Measurements from ENCODE around the gene PIGO. TPM values are rescaled to one million over a fixed set of nuclear protein-coding genes. Genes with fewer than 3 reads are reported as not detected.

PIGO gene
- polyA plus RNA-seq, 1 of the 3 experiments (the other 2 are of a cell fraction): 31.0 TPM

GRCh38 chr9:35116898-35117551 lies 20.6 kb upstream of the PIGO start:
- H3K4me3 ChIP-seq (ENCODE audit: low read depth in 2 of 2, low read length in 1 of 2): peak overlapping the region; percentile 76 to 85
- no peaks in the 10 kb centered on the region for H3K9me2 ChIP-seq
- peak; percentile 81 for DNase-seq
- H2AFZ ChIP-seq (ENCODE audit: low read depth): peak overlapping the region; percentile 92; the same call in 1 of the 2 replicates
- TF ChIP-seq SMC3 (IDR thresholded peaks at IDR 0.05; ENCODE audit: low read depth, low read length): peak; percentile 94
- no peak for TF ChIP-seq EP300 (IDR thresholded peaks at IDR 0.05; ENCODE audit: borderline replicate concordance in 1 of 2, low read depth in 1 of 2, low read length in 1 of 2)
- TF ChIP-seq CTCF (IDR thresholded peaks at IDR 0.05): peak; percentile 97
- TF ChIP-seq, protein P1, sequence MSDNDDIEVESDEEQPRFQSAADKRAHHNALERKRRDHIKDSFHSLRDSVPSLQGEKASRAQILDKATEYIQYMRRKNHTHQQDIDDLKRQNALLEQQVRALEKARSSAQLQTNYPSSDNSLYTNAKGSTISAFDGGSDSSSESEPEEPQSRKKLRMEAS (IDR thresholded peaks at IDR 0.05; ENCODE audit: low read depth): 0 out of 2 replicates have a peak, but pooled peaks have one; percentile 14
- TF ChIP-seq, protein P2, sequence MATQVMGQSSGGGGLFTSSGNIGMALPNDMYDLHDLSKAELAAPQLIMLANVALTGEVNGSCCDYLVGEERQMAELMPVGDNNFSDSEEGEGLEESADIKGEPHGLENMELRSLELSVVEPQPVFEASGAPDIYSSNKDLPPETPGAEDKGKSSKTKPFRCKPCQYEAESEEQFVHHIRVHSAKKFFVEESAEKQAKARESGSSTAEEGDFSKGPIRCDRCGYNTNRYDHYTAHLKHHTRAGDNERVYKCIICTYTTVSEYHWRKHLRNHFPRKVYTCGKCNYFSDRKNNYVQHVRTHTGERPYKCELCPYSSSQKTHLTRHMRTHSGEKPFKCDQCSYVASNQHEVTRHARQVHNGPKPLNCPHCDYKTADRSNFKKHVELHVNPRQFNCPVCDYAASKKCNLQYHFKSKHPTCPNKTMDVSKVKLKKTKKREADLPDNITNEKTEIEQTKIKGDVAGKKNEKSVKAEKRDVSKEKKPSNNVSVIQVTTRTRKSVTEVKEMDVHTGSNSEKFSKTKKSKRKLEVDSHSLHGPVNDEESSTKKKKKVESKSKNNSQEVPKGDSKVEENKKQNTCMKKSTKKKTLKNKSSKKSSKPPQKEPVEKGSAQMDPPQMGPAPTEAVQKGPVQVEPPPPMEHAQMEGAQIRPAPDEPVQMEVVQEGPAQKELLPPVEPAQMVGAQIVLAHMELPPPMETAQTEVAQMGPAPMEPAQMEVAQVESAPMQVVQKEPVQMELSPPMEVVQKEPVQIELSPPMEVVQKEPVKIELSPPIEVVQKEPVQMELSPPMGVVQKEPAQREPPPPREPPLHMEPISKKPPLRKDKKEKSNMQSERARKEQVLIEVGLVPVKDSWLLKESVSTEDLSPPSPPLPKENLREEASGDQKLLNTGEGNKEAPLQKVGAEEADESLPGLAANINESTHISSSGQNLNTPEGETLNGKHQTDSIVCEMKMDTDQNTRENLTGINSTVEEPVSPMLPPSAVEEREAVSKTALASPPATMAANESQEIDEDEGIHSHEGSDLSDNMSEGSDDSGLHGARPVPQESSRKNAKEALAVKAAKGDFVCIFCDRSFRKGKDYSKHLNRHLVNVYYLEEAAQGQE (IDR thresholded peaks at IDR 0.05; ENCODE audit: low read depth, low read length): no peak
- TF ChIP-seq SIN3A (IDR thresholded peaks at IDR 0.05; ENCODE audit: borderline replicate concordance, low read depth, low read length): 0 out of 2 replicates have a peak, but pooled peaks have one; percentile 41
- peak; percentile 93 for TF ChIP-seq RAD21 (IDR thresholded peaks at IDR 0.05; ENCODE audit: low read length)
- no peak for TF ChIP-seq USF2 (IDR thresholded peaks at IDR 0.05; ENCODE audit: borderline replicate concordance, low read depth, low read length)
- TF ChIP-seq, protein P3, sequence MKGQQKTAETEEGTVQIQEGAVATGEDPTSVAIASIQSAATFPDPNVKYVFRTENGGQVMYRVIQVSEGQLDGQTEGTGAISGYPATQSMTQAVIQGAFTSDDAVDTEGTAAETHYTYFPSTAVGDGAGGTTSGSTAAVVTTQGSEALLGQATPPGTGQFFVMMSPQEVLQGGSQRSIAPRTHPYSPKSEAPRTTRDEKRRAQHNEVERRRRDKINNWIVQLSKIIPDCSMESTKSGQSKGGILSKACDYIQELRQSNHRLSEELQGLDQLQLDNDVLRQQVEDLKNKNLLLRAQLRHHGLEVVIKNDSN (IDR thresholded peaks at IDR 0.05; ENCODE audit: borderline replicate concordance, low read depth): no peak
- no peak for TF ChIP-seq FOXM1 (IDR thresholded peaks at IDR 0.05; ENCODE audit: low read depth)
- 0 out of 2 replicates have a peak, but pooled peaks have one; percentile 23 for TF ChIP-seq RFX5 (IDR thresholded peaks at IDR 0.05; ENCODE audit: low read length)
- no peak for TF ChIP-seq TEAD4 (IDR thresholded peaks at IDR 0.05; ENCODE audit: borderline replicate concordance, insufficient read depth)
- TF ChIP-seq YY1 (IDR thresholded peaks at IDR 0.05; ENCODE audit: low read depth): no peak
- peak; percentile 64 for TF ChIP-seq TCF12 (IDR thresholded peaks at IDR 0.05)
- H3K79me2 ChIP-seq (ENCODE audit: insufficient read depth): peaks cover 26% of the 10 kb centered on the region
- H3F3A ChIP-seq (replicated peaks; ENCODE audit: insufficient read depth): peaks cover 39% of the 10 kb centered on the region
- H3K9me3 ChIP-seq: no peaks in the 10 kb centered on the region
- H3K36me3 ChIP-seq (replicated peaks in 1 of 2; ENCODE audit: control insufficient read depth in 1 of 2, insufficient read depth in 2 of 2, low read length in 1 of 2): peaks cover 0 to 5% of the 10 kb centered on the region in 2 experiments
- peak overlapping the region in 1 of 2 experiments; percentile 97; a peak in 1 of 4 replicates for H3K27ac ChIP-seq (ENCODE audit: low read depth in 2 of 2, low read length in 1 of 2)
- no peaks in the 10 kb centered on the region for H4K20me1 ChIP-seq (ENCODE audit: insufficient read depth)
- 40% methylated on average over 26 of the region's 30 CpGs for WGBS (ENCODE audit: low lambda C conversion rate)
- H3K27me3 ChIP-seq (ENCODE audit: insufficient read depth): no peaks in the 10 kb centered on the region
- POLR2A ChIA-PET: interaction anchor here (0.7 kb wide), 1 partner anchor 14 kb away, joined by 4 read pairs; the partner anchor contains the start of gene STOML2
- CTCF ChIA-PET: interaction anchor here (0.6 to 3.6 kb wide), 34 partner anchors 9 to 453 kb away, joined by 3 to 55 read pairs (median 4); partner anchors contain the start of genes FANCG, STOML2 and UNC13B
- peaks cover 23 to 29% of the 10 kb centered on the region in 2 experiments for H3K4me1 ChIP-seq (ENCODE audit: control insufficient read depth in 1 of 2, insufficient read depth in 2 of 2, low read depth in 1 of 2, low read length in 1 of 2)
- no peak overlapping the region for H3K9ac ChIP-seq
- peak overlapping the region; percentile 99 for H3K4me2 ChIP-seq
